ENCODE measurements around the gene OXLD1.

OXLD1 gene

DNA sequence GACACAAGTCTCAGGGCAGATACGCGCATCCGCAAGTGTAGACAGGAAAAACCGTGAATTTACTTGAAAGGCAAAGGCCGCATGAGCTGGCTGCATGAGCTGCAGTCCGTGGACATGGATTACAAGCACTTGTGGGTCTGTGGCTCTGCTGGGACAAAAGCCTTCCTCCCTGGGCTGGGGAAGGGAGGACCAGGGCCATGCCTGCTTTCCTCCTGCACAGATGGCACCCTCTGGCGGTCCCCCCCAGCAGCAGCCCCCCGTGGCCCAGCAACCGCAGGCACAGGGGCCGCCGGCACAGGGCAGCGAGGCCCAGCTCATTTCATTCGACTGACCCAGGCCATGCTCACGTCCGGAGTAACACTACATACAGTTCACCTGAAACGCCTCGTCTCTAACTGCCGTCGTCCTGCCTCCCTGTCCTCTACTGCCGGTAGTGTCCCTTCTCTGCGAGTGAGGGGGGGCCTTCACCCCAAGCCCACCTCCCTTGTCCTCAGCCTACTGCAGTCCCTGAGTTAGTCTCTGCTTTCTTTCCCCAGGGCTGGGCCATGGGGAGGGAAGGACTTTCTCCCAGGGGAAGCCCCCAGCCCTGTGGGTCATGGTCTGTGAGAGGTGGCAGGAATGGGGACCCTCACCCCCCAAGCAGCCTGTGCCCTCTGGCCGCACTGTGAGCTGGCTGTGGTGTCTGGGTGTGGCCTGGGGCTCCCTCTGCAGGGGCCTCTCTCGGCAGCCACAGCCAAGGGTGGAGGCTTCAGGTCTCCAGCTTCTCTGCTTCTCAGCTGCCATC lies 35.1 kb upstream of the OXLD1 start:
- DNase-seq: no peak

DNA sequence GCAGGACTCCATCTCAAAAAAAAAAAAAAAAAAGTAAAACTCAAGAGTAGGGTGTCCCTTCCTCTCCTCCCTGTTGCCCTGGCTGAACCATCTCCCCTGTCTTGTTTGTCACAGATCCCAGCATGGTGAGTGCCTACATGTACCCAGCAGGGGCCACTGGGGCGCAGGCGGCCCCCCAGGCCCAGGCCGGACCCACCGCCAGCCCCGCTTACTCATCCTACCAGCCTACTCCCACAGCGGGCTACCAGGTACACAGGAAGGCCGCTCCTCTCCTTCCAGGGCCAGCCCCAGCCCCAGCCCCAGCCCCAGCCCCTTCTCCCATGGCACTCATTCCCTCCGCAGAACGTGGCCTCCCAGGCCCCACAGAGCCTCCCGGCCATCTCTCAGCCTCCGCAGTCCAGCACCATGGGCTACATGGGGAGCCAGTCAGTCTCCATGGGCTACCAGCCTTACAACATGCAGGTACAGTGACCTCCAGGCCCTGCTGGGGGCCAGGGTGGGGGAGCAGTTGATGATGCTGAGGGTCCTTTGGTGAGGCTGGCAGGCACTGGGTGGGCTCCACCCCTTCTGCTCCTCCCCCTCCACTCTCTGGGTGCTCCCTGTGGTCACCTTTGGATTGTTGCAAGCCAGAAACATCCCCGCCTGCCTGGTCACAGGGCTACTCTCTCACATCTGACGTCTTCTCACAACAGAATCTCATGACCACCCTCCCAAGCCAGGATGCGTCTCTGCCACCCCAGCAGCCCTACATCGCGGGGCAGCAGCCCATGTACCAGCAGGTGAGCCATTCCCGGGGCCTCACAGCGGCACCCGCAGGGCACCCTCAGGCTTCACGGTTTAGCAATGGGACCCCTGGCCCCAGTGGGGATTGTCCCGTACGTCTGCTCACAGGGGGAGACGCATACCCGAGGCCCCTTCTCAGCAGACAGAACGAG lies 34.2 kb upstream of the OXLD1 start:
- DNase-seq: no peak

DNA sequence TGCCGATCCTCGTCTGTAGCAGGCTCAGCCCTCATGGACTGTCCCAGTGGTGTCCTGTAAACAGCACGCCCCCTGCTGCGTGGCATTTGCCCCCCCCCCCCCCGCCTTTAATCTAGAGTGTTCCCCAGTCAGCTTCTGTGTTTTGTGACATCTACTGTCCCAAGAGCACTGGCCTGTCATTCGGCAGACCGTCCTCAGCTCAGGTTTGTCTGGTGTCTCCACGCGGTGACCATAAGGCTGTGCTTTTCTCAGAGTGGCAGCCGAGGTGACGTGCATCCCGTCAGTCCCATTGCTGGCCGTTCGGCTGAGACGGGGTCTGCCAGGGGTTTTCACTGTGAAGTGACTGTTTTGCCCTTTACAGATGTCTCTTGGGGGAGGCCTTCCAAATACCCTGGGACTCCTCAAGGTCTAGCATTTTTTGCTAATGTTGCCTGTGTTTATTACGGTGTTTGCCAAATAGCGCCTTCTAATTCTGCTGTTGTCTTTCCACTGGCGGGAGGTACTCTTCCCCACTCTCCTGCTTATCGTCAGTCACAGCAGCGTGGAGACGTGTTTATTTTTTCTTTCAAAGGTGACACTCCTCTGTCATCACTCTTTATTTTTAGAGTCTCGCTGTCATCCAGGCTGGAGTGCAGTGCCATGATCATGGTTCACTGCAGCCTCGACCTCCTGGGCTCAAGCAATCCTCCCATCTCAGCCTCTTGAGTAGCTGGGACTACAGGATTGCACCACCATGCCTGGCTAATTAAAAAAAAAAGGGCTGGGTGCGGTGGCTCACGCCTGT lies 31.0 kb upstream of the OXLD1 start:
- DNase-seq: no peak

- no peak for DNase-seq
Measured at GRCh38 chr17:81696218-81696941, 30.0 kb upstream of the OXLD1 start.

DNA sequence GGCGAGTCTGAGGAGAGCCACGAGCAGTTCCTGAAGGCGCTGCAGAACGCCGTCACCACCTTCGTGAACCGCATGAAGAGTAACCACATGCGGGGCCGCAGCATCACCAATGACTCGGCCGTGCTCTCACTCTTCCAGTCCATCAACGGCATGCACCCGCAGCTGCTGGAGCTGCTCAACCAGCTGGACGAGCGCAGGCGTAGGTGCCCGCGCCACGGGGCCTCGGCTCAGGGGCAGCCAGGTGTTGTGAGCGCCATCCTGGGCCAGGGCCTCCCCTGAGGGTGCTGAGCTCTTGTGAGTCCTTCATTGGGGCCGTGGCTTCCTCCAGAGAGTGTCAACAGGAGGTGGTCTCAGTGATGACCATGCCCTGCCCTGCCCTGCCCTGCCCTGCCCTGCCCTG lies 29.4 kb upstream of the OXLD1 start:
- no peak for DNase-seq

- no peak for DNase-seq
Measured at GRCh38 chr17:81695211-81695610, 28.8 kb upstream of the OXLD1 start.

- DNase-seq: no peak
Measured at GRCh38 chr17:81694810-81695209, 28.4 kb upstream of the OXLD1 start.

DNA sequence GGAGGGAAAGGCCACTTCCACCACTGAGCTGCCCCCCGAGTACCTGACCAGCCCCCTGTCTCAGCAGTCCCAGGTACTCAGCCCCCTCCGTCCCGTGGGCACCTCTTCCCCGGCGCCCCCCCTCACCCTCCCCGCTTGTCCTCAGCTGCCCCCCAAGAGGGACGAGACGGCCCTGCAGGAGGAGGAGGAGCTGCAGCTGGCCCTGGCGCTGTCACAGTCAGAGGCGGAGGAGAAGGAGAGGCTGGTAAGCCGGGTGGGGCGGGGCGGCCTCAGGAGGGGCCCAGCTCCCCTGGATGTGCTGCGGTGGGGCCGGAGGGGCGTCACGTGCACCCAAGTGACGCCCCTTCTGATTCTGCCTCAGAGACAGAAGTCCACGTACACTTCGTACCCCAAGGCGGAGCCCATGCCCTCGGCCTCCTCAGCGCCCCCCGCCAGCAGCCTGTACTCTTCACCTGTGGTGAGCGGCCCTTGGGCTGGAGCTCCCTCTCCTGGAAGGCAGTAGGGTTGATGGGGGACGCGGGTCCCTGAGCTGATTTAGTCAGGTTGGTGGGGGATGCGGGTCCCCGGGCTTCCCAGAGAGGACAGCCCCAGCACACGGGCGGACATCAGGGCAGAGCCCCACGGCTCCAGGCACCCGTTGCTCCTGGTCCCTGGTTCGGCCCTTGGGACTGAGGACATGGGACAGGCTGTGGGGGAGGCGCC lies 27.3 kb upstream of the OXLD1 start:
- no peak for DNase-seq

DNA sequence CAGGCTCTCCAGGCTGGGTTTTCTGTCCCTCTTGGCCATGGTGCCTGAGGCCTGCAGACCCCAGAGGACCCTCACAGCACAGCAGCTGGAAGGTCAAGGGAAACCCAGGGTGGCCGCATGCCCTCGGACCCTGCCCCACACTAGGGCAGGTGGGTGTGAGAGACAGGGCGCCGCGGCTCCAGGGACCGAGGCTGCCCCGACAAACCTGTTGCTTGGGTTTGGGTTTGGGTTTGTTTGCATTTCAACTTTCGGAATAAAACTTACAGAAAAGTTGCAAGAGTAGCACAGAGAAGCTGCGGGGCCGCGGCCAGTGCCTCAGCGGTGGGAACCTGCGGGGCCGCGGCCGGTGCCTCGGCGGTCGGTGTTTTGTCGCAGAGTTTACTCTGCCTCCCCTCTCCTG lies 25.2 kb upstream of the OXLD1 start:
- DNase-seq: no peak

DNA sequence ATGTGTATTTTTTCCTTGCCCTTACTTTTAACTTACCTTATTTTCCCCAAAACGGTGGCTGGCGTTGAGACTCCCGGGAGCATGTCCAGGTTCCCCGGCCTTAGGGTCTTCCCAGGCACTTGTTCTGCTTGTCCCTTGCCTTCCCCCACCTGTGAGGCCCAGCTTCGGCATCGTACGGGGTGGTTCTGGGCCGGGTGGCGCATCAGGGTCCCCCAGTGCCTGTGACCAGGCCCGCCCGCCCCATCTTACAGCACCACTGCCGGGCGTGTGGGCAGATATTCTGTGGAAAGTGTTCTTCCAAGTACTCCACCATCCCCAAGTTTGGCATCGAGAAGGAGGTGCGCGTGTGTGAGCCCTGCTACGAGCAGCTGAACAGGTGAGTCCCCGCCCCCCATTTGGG lies 24.8 kb upstream of the OXLD1 start:
- no peak for DNase-seq

- DNase-seq: no peak
Measured at GRCh38 chr17:81690549-81690948, 24.1 kb upstream of the OXLD1 start.

DNA sequence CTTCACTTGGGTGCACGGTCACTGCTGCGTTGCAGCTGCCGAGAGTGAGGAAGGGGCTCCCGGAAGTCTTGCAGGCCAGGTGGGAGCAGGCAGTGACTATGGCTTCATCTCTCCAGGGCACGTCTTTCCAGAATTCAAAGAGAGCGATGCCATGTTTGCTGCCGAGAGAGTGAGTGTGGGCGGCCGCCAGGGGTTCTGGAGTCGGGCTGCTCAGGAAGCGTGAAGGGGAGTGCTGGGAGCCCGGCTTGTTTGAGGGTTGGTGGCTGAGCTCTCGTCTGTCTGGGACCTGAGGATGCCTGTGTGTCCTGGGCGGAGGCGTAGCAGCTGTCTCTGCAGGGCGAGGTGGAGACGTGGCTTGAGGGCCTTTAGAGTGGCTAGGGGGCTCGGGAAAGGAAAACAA lies 23.7 kb upstream of the OXLD1 start:
- no peak for DNase-seq

- DNase-seq: no peak
Measured at GRCh38 chr17:81688616-81689015, 22.2 kb upstream of the OXLD1 start.

GRCh38 chr17:81687770-81688541 lies 21.6 kb upstream of the OXLD1 start:
- no peak for DNase-seq

DNA sequence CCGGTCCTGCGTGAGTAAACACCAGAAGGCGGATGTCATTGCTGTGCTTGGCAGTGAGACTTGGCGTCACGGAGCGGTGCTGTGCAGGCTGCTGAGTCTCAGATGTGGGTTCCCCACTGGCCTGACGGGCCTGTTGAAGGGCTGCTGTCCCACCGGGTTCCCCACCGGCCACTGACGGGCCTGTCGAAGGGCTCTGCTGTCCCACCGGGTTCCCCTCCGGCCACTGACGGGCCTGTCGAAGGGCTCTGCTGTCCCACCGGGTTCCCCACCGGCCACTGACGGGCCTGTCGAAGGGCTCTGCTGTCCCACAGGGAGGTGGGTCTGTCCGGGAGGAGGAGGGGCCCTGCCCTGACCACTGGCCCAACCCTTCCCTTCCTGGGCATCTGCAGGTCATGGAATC lies 20.2 kb upstream of the OXLD1 start:
- no peak for DNase-seq

DNA sequence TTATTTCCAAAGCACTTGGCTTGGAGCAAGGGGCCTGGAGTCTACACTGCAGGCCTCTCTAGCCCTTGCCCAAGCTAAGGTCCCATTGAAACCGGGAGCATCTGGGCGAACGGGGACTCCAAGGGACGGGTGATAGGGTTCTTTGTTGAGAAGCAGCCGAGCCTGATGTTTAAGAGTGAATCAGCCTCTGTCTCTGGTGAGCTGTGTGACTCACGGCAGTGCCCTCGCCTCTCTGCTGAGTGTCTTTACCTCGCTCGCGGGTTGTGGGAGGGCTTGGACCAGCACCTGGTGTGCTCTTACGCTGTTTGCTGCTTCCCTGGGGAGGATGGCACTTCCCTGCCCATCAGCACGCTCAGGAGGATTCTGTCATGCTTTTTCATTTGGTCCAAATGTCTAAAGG lies 18.7 kb upstream of the OXLD1 start:
- DNase-seq: peak; percentile 83

DNA sequence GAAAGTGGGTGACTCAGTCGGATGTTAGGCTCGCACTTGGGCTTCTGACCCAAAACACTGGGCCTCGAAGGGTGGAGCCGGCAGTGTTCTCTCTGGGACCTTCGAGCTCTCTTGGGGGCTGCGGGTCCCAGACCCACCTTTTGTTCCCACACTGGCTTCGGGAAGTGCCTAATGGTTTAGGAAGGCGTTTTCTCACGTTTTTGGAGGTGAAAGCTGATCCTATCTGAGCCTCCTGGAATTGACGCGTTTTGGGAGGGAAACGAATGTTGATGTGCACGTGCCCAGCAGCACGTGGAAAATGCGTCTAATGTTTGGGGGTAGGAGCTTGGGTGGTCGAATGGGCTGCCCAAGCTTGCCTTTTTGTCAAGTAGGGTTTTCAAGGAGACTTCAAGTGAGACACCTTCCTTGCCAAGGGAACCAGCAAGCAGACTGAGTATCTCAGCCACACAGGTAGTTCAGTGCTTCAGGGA lies 18.1 kb upstream of the OXLD1 start:
- DNase-seq: no peak

- peak; percentile 100 for DNase-seq
Measured at GRCh38 chr17:81683584-81684441, 17.4 kb upstream of the OXLD1 start, which contains the start of the genes ARL16 and HGS. Gene ARL16, minus strand, starts transcription at chr17:81683797. Its CDS starts 44 bp downstream, at chr17:81683753. Gene HGS, plus strand, starts transcription at chr17:81684011. Its CDS starts 56 bp downstream, at chr17:81684067.

DNA sequence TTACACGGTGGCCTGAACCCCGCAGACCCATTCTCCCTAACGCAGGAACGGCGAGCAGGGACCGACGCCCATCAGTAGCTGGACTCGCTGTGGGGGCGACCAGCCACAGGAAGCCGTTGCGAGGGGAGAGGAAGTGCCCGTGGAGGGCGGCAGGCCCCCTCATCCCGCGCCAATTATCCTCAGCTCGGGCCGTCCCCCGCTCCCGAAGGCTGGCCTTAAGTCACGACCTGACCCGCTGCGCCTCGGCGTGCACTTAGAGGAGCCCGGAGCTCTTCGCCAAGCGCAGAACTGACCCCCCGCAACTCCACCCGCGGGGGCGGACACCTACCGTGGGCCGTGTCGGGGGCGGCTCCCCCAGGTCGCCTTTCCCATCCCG lies 16.8 kb upstream of the OXLD1 start:
- no peak for DNase-seq
